ENCODE data around the gene NXNL1. TPM values are rescaled to one million over a fixed set of nuclear protein-coding genes. Genes with fewer than 3 reads are reported as not detected.

The NXNL1 gene
- total and polyA plus RNA-seq, 2 experiments from 2014 or later: not detected

DNA sequence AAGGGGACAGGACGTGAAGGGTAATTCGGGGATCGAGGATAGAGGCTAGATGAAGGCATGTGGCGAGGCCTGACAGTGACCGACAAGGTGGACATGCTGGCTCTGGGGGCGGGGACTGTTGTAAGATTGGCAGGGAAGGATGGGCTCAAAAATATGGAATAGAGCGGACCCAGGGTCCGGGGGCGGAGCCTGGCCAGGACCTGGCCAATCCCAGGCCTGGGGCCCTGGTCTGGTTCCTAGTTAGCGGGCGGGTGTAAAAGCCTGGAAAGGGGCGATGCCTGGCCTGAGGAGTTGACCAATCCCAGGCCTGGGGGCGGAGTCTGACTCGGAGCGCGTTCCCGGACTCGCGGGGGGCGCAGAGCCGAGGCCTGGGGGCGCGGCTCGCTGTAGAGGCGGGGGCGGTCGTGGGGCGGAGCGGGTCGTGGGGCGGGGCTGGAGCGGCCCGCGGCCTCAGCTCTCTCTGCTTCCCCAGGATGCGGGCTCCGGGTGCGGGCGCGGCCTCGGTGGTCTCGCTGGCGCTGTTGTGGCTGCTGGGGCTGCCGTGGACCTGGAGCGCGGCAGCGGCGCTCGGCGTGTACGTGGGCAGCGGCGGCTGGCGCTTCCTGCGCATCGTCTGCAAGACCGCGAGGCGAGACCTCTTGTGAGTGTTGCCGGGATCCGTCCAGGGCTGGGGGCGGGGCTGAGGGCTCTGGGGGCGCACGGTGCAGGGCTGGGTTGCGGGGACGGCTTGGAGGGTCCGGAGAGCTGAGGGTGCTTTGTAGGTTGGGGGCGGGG, 9.5 kb upstream of the NXNL1 start, which contains the start of gene SLC27A1:
TSS of gene SLC27A1 (plus strand) at position 457 of the 774 bp plus-strand sequence. CDS start at position 474, 17 bp downstream.
- H3K79me2 ChIP-seq (replicated peaks; ENCODE audit: insufficient read depth): no peaks in the 10 kb centered on the region
- H3K27ac ChIP-seq (ENCODE audit: low read depth): no peak within 1 kb of the TSS; the same call in 1 of the 2 replicates
- H3K4me2 ChIP-seq: peak within 1 kb of the TSS; percentile 98
- TF ChIP-seq, protein P1, sequence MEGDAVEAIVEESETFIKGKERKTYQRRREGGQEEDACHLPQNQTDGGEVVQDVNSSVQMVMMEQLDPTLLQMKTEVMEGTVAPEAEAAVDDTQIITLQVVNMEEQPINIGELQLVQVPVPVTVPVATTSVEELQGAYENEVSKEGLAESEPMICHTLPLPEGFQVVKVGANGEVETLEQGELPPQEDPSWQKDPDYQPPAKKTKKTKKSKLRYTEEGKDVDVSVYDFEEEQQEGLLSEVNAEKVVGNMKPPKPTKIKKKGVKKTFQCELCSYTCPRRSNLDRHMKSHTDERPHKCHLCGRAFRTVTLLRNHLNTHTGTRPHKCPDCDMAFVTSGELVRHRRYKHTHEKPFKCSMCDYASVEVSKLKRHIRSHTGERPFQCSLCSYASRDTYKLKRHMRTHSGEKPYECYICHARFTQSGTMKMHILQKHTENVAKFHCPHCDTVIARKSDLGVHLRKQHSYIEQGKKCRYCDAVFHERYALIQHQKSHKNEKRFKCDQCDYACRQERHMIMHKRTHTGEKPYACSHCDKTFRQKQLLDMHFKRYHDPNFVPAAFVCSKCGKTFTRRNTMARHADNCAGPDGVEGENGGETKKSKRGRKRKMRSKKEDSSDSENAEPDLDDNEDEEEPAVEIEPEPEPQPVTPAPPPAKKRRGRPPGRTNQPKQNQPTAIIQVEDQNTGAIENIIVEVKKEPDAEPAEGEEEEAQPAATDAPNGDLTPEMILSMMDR (conservative IDR thresholded peaks at IDR 0.05; ENCODE audit: low read depth in 2 of 2): no peak
- no peak for TF ChIP-seq JUNB (IDR thresholded peaks at IDR 0.05; ENCODE audit: unreplicated experiment)
- no peak for TF ChIP-seq STAT1 (IDR thresholded peaks at IDR 0.05; ENCODE audit: unreplicated experiment)
- TF ChIP-seq NANOG (IDR thresholded peaks at IDR 0.05; ENCODE audit: borderline replicate concordance): no peak
- no peak for TF ChIP-seq ZNF331 (CRISPR knock-in tag; IDR thresholded peaks at IDR 0.05; ENCODE audit: low read depth)
- TF ChIP-seq, protein P2, sequence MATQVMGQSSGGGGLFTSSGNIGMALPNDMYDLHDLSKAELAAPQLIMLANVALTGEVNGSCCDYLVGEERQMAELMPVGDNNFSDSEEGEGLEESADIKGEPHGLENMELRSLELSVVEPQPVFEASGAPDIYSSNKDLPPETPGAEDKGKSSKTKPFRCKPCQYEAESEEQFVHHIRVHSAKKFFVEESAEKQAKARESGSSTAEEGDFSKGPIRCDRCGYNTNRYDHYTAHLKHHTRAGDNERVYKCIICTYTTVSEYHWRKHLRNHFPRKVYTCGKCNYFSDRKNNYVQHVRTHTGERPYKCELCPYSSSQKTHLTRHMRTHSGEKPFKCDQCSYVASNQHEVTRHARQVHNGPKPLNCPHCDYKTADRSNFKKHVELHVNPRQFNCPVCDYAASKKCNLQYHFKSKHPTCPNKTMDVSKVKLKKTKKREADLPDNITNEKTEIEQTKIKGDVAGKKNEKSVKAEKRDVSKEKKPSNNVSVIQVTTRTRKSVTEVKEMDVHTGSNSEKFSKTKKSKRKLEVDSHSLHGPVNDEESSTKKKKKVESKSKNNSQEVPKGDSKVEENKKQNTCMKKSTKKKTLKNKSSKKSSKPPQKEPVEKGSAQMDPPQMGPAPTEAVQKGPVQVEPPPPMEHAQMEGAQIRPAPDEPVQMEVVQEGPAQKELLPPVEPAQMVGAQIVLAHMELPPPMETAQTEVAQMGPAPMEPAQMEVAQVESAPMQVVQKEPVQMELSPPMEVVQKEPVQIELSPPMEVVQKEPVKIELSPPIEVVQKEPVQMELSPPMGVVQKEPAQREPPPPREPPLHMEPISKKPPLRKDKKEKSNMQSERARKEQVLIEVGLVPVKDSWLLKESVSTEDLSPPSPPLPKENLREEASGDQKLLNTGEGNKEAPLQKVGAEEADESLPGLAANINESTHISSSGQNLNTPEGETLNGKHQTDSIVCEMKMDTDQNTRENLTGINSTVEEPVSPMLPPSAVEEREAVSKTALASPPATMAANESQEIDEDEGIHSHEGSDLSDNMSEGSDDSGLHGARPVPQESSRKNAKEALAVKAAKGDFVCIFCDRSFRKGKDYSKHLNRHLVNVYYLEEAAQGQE (IDR thresholded peaks at IDR 0.05; ENCODE audit: unreplicated experiment): no peak
- TF ChIP-seq POLR2AphosphoS5 (IDR thresholded peaks at IDR 0.05; ENCODE audit: low read depth): peak; percentile 60
- TF ChIP-seq, protein P3, sequence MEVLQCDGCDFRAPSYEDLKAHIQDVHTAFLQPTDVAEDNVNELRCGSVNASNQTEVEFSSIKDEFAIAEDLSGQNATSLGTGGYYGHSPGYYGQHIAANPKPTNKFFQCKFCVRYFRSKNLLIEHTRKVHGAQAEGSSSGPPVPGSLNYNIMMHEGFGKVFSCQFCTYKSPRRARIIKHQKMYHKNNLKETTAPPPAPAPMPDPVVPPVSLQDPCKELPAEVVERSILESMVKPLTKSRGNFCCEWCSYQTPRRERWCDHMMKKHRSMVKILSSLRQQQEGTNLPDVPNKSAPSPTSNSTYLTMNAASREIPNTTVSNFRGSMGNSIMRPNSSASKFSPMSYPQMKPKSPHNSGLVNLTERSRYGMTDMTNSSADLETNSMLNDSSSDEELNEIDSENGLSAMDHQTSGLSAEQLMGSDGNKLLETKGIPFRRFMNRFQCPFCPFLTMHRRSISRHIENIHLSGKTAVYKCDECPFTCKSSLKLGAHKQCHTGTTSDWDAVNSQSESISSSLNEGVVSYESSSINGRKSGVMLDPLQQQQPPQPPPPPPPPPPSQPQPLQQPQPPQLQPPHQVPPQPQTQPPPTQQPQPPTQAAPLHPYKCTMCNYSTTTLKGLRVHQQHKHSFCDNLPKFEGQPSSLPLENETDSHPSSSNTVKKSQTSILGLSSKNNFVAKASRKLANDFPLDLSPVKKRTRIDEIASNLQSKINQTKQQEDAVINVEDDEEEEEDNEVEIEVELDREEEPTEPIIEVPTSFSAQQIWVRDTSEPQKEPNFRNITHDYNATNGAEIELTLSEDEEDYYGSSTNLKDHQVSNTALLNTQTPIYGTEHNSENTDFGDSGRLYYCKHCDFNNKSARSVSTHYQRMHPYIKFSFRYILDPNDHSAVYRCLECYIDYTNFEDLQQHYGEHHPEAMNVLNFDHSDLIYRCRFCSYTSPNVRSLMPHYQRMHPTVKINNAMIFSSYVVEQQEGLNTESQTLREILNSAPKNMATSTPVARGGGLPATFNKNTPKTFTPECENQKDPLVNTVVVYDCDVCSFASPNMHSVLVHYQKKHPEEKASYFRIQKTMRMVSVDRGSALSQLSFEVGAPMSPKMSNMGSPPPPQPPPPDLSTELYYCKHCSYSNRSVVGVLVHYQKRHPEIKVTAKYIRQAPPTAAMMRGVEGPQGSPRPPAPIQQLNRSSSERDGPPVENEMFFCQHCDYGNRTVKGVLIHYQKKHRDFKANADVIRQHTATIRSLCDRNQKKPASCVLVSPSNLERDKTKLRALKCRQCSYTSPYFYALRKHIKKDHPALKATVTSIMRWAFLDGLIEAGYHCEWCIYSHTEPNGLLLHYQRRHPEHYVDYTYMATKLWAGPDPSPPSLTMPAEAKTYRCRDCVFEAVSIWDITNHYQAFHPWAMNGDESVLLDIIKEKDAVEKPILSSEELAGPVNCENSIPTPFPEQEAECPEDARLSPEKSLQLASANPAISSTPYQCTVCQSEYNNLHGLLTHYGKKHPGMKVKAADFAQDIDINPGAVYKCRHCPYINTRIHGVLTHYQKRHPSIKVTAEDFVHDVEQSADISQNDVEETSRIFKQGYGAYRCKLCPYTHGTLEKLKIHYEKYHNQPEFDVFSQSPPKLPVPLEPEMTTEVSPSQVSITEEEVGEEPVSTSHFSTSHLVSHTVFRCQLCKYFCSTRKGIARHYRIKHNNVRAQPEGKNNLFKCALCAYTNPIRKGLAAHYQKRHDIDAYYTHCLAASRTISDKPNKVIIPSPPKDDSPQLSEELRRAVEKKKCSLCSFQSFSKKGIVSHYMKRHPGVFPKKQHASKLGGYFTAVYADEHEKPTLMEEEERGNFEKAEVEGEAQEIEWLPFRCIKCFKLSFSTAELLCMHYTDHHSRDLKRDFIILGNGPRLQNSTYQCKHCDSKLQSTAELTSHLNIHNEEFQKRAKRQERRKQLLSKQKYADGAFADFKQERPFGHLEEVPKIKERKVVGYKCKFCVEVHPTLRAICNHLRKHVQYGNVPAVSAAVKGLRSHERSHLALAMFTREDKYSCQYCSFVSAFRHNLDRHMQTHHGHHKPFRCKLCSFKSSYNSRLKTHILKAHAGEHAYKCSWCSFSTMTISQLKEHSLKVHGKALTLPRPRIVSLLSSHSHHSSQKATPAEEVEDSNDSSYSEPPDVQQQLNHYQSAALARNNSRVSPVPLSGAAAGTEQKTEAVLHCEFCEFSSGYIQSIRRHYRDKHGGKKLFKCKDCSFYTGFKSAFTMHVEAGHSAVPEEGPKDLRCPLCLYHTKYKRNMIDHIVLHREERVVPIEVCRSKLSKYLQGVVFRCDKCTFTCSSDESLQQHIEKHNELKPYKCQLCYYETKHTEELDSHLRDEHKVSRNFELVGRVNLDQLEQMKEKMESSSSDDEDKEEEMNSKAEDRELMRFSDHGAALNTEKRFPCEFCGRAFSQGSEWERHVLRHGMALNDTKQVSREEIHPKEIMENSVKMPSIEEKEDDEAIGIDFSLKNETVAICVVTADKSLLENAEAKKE (CRISPR knock-in tag; IDR thresholded peaks at IDR 0.05): no peak
- peak within 1 kb of the TSS; percentile 92 for H3K4me3 ChIP-seq
- Mint-ChIP-seq H3K27me3 (ENCODE audit: insufficient read depth, low read depth, poor library complexity) (peaks cover 24% of the 10 kb centered on the region), H3K27ac (peak within 1 kb of the TSS; percentile 98), H3K9me3 (no peaks in the 10 kb centered on the region), H3K4me1 (peaks cover 23% of the 10 kb centered on the region), H3K36me3 (ENCODE audit: low read depth) (no peaks in the 10 kb centered on the region; the same call in 2 of the 3 replicates), H3K4me3 (peak within 1 kb of the TSS; percentile 94)
- no peaks in the 10 kb centered on the region for H3K9me2 ChIP-seq (ENCODE audit: insufficient read depth)
- DNase-seq (ENCODE audit: low spot score) (peak; percentile 100), ATAC-seq (peak; percentile 89)
- peaks cover 24% of the 10 kb centered on the region for H3K27me3 ChIP-seq (ENCODE audit: insufficient read depth)
- 0 out of 2 replicates have a peak, but pooled peaks cover 6% of the 10 kb centered on the region for H3F3A ChIP-seq (replicated peaks; ENCODE audit: low read depth)
- H2AFZ ChIP-seq: peak within 1 kb of the TSS; percentile 100
- no peaks in the 10 kb centered on the region for H3K36me3 ChIP-seq (ENCODE audit: insufficient read depth)
- no peaks in the 10 kb centered on the region for H4K20me1 ChIP-seq (replicated peaks; ENCODE audit: insufficient read depth)
- peaks cover 12% of the 10 kb centered on the region for H3K4me1 ChIP-seq (ENCODE audit: insufficient read depth)
